ENCODE results near the gene KRT23.

DNA sequence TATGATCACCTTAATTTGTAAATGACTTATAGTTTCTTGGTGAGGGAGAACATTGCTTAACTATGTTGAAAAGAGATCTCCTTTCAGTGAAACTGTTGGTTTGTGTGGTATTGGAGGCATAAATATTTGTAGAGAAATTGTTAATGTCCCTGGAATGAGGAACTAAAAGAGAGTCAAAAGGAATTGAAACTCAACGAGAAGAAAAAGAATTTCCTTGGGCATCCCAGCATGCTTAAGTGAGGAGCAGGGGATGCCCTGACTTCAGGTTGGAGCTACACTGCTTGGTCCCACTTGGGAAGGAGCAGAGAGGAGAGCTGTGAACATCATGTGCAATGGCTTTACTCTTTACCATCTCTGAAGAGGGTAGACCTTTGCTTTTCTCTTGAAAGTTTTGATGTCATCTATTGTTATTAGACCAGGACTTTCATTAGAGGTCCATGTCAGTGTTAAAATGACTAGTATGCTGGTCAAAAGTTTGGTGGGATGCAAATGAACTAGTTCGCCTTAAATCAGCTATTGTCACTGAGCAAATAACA, 21.7 kb downstream of the KRT23 start:
- TF ChIP-seq, protein P1, sequence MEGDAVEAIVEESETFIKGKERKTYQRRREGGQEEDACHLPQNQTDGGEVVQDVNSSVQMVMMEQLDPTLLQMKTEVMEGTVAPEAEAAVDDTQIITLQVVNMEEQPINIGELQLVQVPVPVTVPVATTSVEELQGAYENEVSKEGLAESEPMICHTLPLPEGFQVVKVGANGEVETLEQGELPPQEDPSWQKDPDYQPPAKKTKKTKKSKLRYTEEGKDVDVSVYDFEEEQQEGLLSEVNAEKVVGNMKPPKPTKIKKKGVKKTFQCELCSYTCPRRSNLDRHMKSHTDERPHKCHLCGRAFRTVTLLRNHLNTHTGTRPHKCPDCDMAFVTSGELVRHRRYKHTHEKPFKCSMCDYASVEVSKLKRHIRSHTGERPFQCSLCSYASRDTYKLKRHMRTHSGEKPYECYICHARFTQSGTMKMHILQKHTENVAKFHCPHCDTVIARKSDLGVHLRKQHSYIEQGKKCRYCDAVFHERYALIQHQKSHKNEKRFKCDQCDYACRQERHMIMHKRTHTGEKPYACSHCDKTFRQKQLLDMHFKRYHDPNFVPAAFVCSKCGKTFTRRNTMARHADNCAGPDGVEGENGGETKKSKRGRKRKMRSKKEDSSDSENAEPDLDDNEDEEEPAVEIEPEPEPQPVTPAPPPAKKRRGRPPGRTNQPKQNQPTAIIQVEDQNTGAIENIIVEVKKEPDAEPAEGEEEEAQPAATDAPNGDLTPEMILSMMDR (IDR thresholded peaks at IDR 0.05) = no peak
- TF ChIP-seq POLR2A (IDR thresholded peaks at IDR 0.05) = no peak
